ENCODE data around the gene CATSPERZ.
A peak's percentile ranks its signal among the peaks of the same experiment; 100 is the strongest.

The CATSPERZ gene

GRCh38 chr11:64268893-64269539 lies 31.1 kb upstream of the CATSPERZ start:
- no peak for FAIRE-seq
- peak; percentile 30 for TF ChIP-seq POLR2A (IDR thresholded peaks at IDR 0.05; ENCODE audit: low read depth, low read length)
- DNase-seq (ENCODE audit: insufficient read length, low spot score) = no peak

- 0 out of 2 replicates have a peak, but pooled peaks have one; percentile 27 for TF ChIP-seq POLR2A (IDR thresholded peaks at IDR 0.05; ENCODE audit: low read depth, low read length)
- no peak for FAIRE-seq
- peak; percentile 84 for DNase-seq (ENCODE audit: insufficient read length, low spot score)
These were observed 30.5 kb upstream of the CATSPERZ start for GRCh38 chr11:64269540-64270220.

- FAIRE-seq = no peak
- DNase-seq (ENCODE audit: insufficient read length, low spot score) = no peak
- TF ChIP-seq POLR2A (IDR thresholded peaks at IDR 0.05; ENCODE audit: low read depth, low read length) = no peak
These were observed 24.9 kb upstream of the CATSPERZ start for GRCh38 chr11:64275031-64275800.

GRCh38 chr11:64275841-64276240 lies 24.3 kb upstream of the CATSPERZ start:
- FAIRE-seq (no peak), DNase-seq (ENCODE audit: insufficient read length, low spot score) (no peak)
- TF ChIP-seq POLR2A (IDR thresholded peaks at IDR 0.05; ENCODE audit: low read depth, low read length) = no peak

- FAIRE-seq (peak; percentile 41), DNase-seq (ENCODE audit: insufficient read length, low spot score) (peak; percentile 91)
- TF ChIP-seq POLR2A (IDR thresholded peaks at IDR 0.05; ENCODE audit: low read depth, low read length) = peak; percentile 28; the same call in 1 of the 2 replicates
These were observed 23.3 kb upstream of the CATSPERZ start for GRCh38 chr11:64276653-64277431.

GRCh38 chr11:64278576-64279190 lies 21.5 kb upstream of the CATSPERZ start:
- FAIRE-seq (no peak), DNase-seq (ENCODE audit: insufficient read length, low spot score) (no peak)
- TF ChIP-seq POLR2A (IDR thresholded peaks at IDR 0.05; ENCODE audit: low read depth, low read length) = no peak

- no peak for DNase-seq (ENCODE audit: insufficient read length, low spot score)
- FAIRE-seq = no peak
- TF ChIP-seq POLR2A (IDR thresholded peaks at IDR 0.05; ENCODE audit: low read depth, low read length) = no peak
These were observed 18.0 kb upstream of the CATSPERZ start for GRCh38 chr11:64281957-64282770.

- DNase-seq (ENCODE audit: insufficient read length, low spot score) (no peak), FAIRE-seq (no peak)
- TF ChIP-seq POLR2A (IDR thresholded peaks at IDR 0.05; ENCODE audit: low read depth, low read length) = no peak
These were observed 17.1 kb upstream of the CATSPERZ start for GRCh38 chr11:64283092-64283491.

- TF ChIP-seq POLR2A (IDR thresholded peaks at IDR 0.05; ENCODE audit: low read depth, low read length) = peak; percentile 51; the same call in 1 of the 2 replicates
These were observed 15.9 kb upstream of the CATSPERZ start, which contains the start of gene BAD for GRCh38 chr11:64284048-64284961. Gene BAD, minus strand, starts transcription at chr11:64284665. Its CDS starts 297 bp downstream, at chr11:64284368.

GRCh38 chr11:64284962-64285884 lies 14.9 kb upstream of the CATSPERZ start, which contains the start of gene GPR137:
Gene GPR137, plus strand, starts transcription at chr11:64285848. Its CDS starts 677 bp downstream, at chr11:64286525.
- peak; percentile 87 for DNase-seq (ENCODE audit: insufficient read length, low spot score)
- TF ChIP-seq POLR2A (IDR thresholded peaks at IDR 0.05; ENCODE audit: low read depth, low read length) = peak; percentile 55
- FAIRE-seq = no peak

More at GRCh38 chr11:64284048-64284961, 15.9 kb upstream of the CATSPERZ start, which contains the start of gene BAD:
- FAIRE-seq (no peak), DNase-seq (ENCODE audit: insufficient read length, low spot score) (peak; percentile 98)
